ENCODE measurements around the gene CLEC2L. TPM values are rescaled to one million over a fixed set of nuclear protein-coding genes. Genes with fewer than 3 reads are reported as not detected.

The CLEC2L gene
- total and polyA plus RNA-seq, 2 of the 4 experiments (the other 2 are of a cell fraction), result not detected

DNA sequence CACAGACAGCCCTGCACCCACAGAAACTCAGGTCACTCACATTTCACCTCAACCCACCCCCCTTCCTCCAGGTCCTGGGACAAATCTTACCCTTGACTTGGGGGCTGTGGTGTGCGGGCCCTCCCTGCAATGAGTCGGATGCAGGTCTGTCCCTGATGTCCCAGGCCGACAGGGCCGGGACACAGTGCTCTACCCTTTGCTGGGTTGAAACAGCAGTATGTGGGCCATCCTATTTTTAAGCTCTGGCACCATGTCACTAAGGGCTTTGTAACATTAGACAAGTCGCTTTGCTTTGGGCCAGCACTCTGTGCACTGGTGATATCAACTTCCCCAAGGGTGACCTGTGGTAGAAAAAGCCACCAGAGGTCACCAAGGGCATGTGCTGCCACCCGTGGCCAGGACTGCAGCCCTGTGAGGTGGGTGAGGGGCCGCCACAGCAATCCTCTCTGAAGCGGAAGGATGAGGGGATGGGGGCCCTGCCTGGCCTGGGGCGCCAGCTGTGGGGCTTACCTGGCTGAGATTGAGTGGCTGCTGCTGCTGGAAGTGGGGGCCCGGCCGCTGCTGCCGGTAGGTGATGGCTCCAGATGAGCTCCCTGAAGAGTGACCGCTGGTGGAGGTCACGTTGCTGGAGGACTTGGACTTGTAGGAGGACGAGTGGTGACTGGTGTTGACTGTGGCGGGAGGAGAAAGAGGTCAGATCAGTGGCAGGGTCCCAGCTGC, 51.3 kb downstream of the CLEC2L start:
- DNase-seq (no peak), ATAC-seq (ENCODE audit: low read depth) (no peak)
- ChIA-PET POLR2A (ENCODE audit: unreplicated experiment) (no interaction called here), CTCF (no interaction called here)
- Histone ChIP-seq H3K79me1 (ENCODE audit: low read depth in 1 of 2, low read length in 2 of 2) (peaks cover 0 to 34% of the 10 kb centered on the region in 2 experiments; a peak in 3 of 4 replicates), H2BK20ac (ENCODE audit: low read depth, low read length) (no peak overlapping the region), H3K4ac (ENCODE audit: low read depth, low read length) (no peak overlapping the region), H3K4me3 (ENCODE audit: insufficient read depth, low read depth, low read length) (no peak overlapping the region), H3K56ac (ENCODE audit: extremely low read depth, insufficient read depth, low read length) (no peak overlapping the region), H3K18ac (ENCODE audit: low read depth, low read length) (no peak overlapping the region), H3K23ac (ENCODE audit: low read depth, low read length) (no peak overlapping the region), H3K4me2 (ENCODE audit: low read depth, low read length) (no peak overlapping the region), H2AK5ac (ENCODE audit: low read depth, low read length) (no peak overlapping the region), H4K91ac (ENCODE audit: insufficient read depth, low read depth, low read length) (no peak overlapping the region), H2BK15ac (ENCODE audit: low read depth, low read length) (no peak overlapping the region), H3K36me3 (ENCODE audit: control insufficient read depth, insufficient read depth, low read length) (peaks cover 81% of the 10 kb centered on the region), H4K5ac (ENCODE audit: low read depth, low read length) (no peak overlapping the region), H4K8ac (ENCODE audit: low read depth in 2 of 2, low read length in 2 of 2) (no peak overlapping the region), H3K14ac (replicated peaks; ENCODE audit: low read depth, low read length) (no peak overlapping the region), H4K20me1 (ENCODE audit: insufficient read depth, low read length) (0 out of 2 replicates have a peak, but pooled peaks cover 3% of the 10 kb centered on the region), H3K4me1 (ENCODE audit: control insufficient read depth, insufficient read depth, low read length) (no peaks in the 10 kb centered on the region), H2AK9ac (replicated peaks; ENCODE audit: low read depth, low read length, poor library complexity) (no peak overlapping the region), H3K27ac (ENCODE audit: insufficient read depth, low read length) (no peak overlapping the region), H2AFZ (replicated peaks; ENCODE audit: low read length, poor library complexity) (peak overlapping the region; percentile 14), H3K9me3 (ENCODE audit: control insufficient read depth, insufficient read depth, low read length) (no peaks in the 10 kb centered on the region), H3K9me1 (ENCODE audit: insufficient read depth, low read length) (no peaks in the 10 kb centered on the region), H3K9ac (ENCODE audit: low read depth, low read length) (no peak overlapping the region), H3K27me3 (ENCODE audit: control insufficient read depth, insufficient read depth, low read length) (no peaks in the 10 kb centered on the region), H2BK5ac (ENCODE audit: low read depth, low read length, poor library complexity, severe bottlenecking) (no peak overlapping the region), H2BK120ac (ENCODE audit: low read depth, low read length) (no peak overlapping the region)
- dilution Hi-C loops (cut with HindIII; ENCODE audit: low sequenced_read_pairs, unreplicated experiment) (no loop called here), in situ Hi-C loops (cut with MboI; ENCODE audit: low sequenced_read_pairs) (no loop called here), intact Hi-C loops (cut with micrococcal nuclease) (loop anchor here (5.0 kb wide), 1 partner anchor 72 kb away; no protein-coding TSS in a partner anchor)
- no TSS peak for BruUV-seq (replicated peaks)
- WGBS, 2 experiments (ENCODE audit: extremely low coverage in 2 of 2, insufficient read length in 1 of 2), result 95% methylated on average over 10 of the region's 16 CpGs; no CpG with 5 or more reads in 1 of the 2 experiments
- TF ChIP-seq MXI1 (IDR thresholded peaks at IDR 0.05; ENCODE audit: borderline replicate concordance, low read depth, low read length) (no peak), FOS (IDR thresholded peaks at IDR 0.05; ENCODE audit: low read depth, low read length) (no peak), RFX5 (IDR thresholded peaks at IDR 0.05; ENCODE audit: low read depth, low read length) (no peak), MAZ (IDR thresholded peaks at IDR 0.05; ENCODE audit: borderline replicate concordance, low read depth, low read length) (no peak), NFE2L2 (IDR thresholded peaks at IDR 0.05; ENCODE audit: low read depth, low read length) (no peak), BHLHE40 (IDR thresholded peaks at IDR 0.05; ENCODE audit: low read depth, low read length) (no peak), SMC3 (IDR thresholded peaks at IDR 0.05; ENCODE audit: low read depth, low read length) (no peak), CHD1 (IDR thresholded peaks at IDR 0.05; ENCODE audit: low read depth, low read length) (no peak), RAD21 (IDR thresholded peaks at IDR 0.05; ENCODE audit: low read length) (no peak), MAFK (IDR thresholded peaks at IDR 0.05; ENCODE audit: low read depth, low read length) (no peak)
- TF ChIP-seq, protein P1, sequence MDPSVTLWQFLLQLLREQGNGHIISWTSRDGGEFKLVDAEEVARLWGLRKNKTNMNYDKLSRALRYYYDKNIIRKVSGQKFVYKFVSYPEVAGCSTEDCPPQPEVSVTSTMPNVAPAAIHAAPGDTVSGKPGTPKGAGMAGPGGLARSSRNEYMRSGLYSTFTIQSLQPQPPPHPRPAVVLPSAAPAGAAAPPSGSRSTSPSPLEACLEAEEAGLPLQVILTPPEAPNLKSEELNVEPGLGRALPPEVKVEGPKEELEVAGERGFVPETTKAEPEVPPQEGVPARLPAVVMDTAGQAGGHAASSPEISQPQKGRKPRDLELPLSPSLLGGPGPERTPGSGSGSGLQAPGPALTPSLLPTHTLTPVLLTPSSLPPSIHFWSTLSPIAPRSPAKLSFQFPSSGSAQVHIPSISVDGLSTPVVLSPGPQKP (IDR thresholded peaks at IDR 0.05; ENCODE audit: borderline replicate concordance, low read depth, low read length), result no peak
- TF ChIP-seq, protein P2, sequence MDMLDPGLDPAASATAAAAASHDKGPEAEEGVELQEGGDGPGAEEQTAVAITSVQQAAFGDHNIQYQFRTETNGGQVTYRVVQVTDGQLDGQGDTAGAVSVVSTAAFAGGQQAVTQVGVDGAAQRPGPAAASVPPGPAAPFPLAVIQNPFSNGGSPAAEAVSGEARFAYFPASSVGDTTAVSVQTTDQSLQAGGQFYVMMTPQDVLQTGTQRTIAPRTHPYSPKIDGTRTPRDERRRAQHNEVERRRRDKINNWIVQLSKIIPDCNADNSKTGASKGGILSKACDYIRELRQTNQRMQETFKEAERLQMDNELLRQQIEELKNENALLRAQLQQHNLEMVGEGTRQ (IDR thresholded peaks at IDR 0.05; ENCODE audit: low read depth, low read length), result no peak

Data from IMR-90 (cell line).